EL (cell line): Measurements from ENCODE around the gene S100A11.
A peak's percentile ranks its signal among the peaks of the same experiment; 100 is the strongest.
"Not testable (repeated sequence)": the region's sequence is repeated elsewhere in the genome, so short reads cannot be mapped to it uniquely, and the experiment has no call there.

Source experiments
- DNase-seq: peaks from one replicate; pipeline ENCODE4 v3.0.0-alpha.2; 2016

The S100A11 gene

DNA sequence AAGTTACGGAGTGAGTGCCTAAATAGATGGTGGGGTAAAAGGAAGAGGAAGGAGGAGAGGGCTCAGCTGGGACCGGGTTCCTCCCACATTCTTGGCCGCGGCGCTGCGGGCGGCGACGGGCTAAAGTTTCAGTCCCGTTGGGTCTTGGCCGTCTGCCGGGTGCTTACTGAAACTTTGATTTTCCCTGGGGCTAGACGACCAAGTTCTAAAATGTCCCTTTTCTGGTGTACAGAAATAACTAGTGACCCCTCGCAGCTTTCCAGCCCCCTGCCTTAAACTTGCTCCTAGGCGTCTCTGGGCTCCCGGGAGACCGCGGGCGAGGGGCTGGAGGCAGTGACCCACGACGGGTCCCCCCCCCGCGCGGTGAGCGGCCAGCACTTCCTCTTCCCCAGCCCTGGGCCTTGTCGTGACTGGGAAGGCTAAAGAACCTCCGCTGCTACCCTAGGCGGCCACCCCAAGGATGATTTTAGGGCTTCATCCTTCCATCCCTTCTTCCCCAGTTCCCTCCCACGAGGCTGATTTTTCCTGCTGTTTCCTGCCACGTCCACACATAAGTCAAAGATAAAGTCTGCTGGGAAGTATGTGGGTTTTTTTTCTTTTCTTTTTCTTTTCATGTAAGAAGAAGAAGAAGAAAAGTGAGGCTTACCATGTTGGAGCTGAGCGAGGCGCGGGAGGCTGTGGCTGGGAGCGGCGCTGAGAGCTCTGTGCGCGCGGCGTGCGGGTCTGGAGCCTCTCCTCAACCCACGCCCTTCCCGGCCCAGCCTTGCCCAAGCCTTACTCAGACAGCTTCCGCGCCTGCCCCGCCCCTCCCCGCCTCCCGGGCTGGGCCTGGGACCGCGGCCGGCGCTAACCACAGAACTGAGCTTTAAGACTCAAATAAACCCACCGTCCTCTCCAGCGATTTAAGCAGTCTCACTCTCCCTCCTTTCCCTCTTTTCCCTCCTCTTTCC lies at the start of gene S100A11:
TSS of gene S100A11 (minus strand) at position 738 of the 950 bp plus-strand sequence. CDS start at position 649, 89 bp downstream.
- DNase-seq: peak; percentile 88

- no peak for DNase-seq
These were observed 48.0 kb upstream of the S100A11 start for GRCh38 chr1:152084853-152085252.

- DNase-seq: not testable (repeated sequence)
These were observed 44.2 kb upstream of the S100A11 start for GRCh38 chr1:152081026-152081425.

- DNase-seq: not testable (repeated sequence)
These were observed 43.7 kb upstream of the S100A11 start for GRCh38 chr1:152080494-152080893.

DNA sequence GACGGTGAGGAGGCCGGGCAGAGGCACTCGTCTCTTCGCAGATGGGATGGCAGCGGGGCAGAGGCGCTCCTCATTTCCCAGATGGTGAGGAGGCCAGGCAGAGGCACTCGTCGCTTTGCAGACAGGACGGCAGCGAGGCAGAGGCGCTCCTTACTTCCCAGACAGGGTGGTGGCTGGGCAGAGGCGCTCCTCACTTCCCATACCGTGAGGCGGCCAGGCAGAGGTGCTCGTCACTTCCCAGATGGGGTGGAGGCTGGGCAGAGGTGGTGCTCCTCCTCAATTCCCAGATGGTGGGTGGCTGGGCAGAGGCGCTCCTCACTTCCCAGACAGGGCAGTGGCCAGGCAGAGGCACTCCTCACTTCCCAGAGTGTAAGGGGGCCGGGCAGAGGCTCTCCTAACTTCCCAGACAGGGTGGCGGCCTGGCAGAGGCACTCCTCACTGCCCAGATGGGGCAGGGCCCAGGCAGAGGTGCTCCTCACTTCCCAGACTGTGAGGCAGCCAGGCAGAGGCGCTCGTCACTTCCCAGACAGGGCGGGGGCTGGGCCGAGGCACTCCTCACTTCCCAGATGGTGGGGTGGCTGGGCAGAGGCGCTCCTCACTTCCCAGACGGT lies 42.1 kb upstream of the S100A11 start:
- no peak for DNase-seq

GRCh38 chr1:152072311-152072710 lies 35.5 kb upstream of the S100A11 start:
- no peak for DNase-seq

DNA sequence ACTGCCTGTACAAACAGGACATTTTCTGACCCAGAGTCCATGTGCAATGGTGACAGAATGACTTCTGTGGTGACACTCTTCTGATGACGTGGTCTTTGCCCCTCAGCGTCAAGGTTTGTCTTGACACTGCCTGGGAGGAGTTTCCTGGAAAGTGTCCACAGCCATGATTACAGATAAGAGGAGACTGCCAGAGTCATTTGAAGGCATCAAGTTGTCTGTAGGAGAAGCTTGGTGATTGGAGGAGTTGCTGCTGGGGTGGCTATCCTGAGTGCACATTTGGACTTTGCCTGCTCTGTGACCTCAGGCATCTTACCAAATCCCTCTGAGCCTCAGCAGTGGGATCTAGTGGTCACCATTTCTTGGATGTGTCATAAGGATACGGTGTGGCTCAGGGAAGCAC lies 34.3 kb upstream of the S100A11 start:
- DNase-seq: no peak

DNA sequence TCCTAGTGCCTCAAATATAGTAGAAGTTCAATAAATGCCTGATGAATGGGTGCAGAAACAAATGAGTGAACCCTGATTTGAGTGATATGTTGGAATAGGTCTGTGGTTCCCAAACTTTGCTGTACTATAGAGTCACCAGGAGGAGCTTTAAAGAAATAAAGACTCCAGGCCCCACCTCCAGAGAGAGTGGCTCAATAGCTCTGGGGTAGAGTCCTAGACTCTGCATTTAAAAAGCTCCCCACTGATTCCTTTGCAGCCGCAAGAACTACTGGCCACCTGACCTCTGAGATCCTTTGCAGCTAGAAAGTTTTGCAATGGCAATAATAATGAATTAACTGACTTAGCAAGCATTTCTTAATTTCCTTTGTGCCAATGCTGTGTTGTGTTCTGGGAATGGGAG lies 31.1 kb upstream of the S100A11 start:
- DNase-seq: no peak

DNA sequence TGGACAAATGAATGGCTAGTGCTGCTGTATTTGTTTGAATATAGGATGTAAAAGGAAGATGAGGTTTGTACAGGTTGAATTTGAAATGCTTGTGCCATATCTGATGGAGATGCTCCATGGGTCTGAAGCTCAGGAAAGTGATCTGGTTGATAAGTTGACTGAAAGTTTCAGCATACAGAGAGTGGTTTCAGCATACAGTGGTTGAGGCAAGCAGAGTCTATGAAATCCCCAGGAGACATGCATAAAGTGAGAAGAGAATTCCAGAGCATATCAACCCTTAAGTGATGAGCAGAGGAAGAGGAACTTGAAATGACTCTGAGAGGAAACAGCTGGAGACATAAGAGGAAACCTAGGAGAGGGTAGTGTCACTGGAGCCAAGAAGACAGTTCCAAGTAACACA lies 30.3 kb upstream of the S100A11 start:
- no peak for DNase-seq

- DNase-seq: no peak
These were observed 25.1 kb upstream of the S100A11 start for GRCh38 chr1:152061952-152062351.

DNA sequence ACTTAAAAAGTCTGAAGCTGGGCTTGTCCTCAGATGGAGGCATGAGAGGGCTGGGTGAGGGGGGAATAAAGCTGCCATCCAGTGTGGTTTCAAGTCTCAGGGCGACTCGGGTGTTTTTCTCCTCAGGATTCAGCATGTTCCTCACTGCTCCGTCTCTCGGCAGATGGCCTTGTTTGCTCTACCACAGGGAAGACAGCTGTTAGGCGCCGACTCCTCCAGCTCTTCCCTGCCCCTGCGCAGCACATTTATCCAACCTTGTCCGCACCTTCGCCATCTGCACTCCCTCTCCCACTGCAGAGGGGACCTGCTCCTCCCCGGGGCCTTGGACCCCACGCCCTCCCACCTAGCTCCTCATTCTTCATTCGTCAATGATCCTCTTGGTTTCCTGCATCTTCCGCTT lies 16.6 kb upstream of the S100A11 start:
- no peak for DNase-seq

- DNase-seq: peak; percentile 75
These were observed 15.8 kb upstream of the S100A11 start for GRCh38 chr1:152052606-152053005.

DNA sequence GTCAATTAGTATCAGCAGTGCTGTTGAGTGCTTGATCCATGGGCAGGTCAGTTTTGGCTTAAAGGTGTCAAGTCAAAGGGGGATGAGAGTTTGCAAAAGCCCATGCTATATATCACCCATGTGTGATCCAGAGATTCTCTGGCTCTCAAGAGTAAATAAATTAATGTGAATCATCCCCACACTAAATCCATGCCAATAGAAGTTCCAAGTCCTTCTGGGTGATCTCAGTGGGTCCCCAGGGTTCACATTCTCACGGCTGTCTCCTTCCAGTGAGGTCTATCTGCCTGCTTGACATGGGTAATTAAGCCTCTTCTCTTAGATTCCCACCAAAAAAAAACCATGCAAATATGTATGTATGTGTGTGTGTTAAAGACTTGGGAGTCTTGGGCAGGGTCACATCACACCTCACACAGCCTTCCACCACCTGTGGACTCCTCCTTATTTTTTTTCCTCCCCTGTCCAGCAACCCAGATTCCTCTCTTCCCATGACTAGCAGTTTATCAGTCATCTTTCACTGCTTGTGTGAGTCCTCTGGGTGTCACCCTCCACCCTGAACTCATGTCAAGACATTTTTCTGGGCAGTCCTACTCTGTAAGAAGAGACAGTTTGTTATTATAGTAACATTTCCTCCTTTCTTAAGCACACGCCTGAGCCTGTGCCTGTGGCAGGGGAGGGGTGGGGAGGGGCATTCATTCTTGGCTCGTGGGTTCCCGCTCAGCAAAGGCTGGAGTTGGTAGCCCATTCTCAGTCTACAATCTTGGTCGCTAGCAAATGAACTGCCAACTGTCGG lies 14.3 kb upstream of the S100A11 start:
- DNase-seq: peak; percentile 12

DNA sequence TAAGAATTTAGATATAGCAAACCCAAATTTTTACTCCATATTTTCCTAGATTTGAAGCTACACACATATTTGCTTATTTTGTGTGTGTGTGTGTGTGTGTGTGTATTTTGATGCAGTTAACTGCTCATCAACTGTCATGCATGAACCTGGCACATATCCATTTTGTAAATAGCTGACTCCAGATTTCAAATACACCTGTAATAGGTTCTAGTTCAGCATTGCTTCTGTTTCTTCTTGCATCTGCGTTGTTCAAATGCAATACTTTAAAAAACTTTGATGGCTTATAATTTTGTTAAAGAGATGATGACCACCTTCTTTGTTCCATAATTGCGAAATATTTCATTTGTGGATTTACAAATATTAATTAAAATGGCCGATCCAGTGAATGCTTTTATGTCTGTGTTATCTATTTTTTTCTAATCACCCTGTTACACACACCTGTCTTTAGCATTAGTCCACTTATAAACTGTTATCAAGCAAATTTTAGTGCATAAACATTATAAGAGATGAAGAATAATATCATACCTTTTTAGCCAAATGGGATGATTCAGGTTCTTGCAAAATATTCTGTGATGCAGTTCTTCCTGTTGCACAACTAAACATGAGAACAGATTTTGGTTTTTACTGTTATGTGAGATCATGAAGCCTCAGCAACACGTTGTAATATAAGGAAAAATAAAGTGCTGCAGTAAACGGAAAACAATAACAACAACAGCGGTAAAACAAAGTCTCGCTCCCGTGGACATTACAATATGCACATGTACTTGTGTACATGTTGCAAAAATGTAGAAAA lies 12.7 kb upstream of the S100A11 start:
- DNase-seq: peak; percentile 20

- DNase-seq: no peak
These were observed 11.7 kb upstream of the S100A11 start for GRCh38 chr1:152048416-152049009.

- DNase-seq: peak; percentile 100
These were observed 11.1 kb upstream of the S100A11 start for GRCh38 chr1:152047730-152048415.

DNA sequence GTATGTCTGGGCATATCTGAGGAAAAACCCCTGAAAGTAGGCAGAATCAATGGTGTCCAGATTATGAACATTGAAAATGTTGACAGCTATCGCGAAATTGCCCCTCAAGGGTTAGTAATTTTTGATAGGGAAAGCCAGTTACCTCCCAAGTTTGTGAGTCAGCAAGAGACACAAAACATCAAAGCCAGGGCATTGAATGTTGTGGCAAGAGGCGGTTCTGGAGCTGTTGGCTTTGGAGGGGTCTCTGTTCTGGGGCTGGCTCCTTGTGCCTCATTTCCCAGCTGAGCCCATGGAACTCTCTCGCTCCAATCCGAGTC lies 10.6 kb upstream of the S100A11 start:
- DNase-seq: no peak

DNA sequence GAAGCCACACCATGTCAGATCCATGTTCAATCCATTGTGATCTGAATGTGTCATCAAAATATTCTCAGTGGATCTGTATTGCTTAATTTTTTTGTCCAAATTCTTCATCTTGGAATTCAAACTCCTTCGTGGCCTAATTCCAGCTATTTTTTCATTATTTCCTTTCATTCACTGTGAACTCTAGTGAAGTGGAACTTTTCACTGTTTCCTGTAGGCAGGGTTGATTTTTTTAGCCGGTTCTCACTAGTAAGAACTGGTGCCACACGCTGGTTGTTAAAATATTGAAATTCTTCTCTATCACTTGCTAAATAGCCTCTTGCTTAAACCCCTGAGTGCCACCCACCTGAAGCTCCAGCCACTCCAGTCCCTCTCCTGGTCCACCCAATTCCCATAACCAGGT lies 7.6 kb upstream of the S100A11 start:
- DNase-seq: no peak

GRCh38 chr1:152043870-152044269 lies 7.1 kb upstream of the S100A11 start:
- DNase-seq: no peak

GRCh38 chr1:152042030-152042429 lies 5.2 kb upstream of the S100A11 start:
- DNase-seq: no peak

DNA sequence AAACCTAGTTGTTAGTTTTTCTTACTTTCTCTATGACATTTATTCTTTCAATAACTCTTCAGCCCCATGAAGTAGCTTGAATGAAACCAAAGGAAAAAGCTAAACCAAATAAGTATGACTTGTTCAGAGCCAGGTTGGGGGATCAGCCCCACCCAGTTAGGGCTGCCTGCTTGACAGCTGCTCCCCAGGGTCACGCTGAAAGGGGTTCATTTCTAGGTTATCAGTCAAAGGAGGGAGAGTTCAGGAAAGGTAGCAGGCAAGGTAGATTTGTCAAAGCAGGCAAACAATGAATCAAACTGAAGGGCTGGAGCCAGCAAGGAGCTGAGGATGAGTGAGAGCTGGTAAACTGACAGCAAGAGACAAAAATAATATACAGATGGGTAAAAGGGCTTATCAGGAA lies 3.1 kb upstream of the S100A11 start:
- DNase-seq: no peak

DNA sequence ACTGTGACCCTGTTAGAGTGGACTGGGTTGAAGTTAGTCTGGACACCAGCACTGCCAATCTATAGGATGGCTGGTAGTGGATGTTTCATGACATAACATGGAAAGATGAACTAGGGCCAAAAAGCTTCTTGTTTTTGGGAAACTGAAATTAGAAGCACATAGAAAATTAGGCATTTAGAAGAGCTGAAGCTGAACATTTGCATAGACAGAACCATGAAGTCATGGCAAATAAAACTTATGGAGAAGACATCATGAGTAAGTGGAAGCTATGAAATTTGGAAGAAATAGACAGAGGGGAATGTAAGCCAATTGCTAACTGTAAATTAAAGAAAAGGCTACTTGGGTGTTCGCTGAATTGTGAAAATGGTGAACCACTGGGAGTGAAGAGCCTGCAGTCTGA lies 2.7 kb upstream of the S100A11 start:
- DNase-seq: no peak
